OCI-LY7 (cell line): ENCODE measurements around the gene SERPINA3. TPM values are rescaled to one million over a fixed set of nuclear protein-coding genes. Genes with fewer than 3 reads are reported as not detected.

Source experiments
- BruUV-seq: library from RNA; stranded (reverse); fragments of 400-500 nt; replicated peaks from 2 replicates; lab custom pipeline; 2021; lab: Mats Ljungman, UMichigan
- CTCF ChIA-PET: fragments of 300-600 bp; sonication (Branson Sonifier 250); formaldehyde crosslinking; loops from one replicate; lab custom pipeline; 2022; ENCODE audit warnings: antibody characterized with exemption; ENCODE audit not compliant: unreplicated experiment; lab: Charles Lee
- POLR2A ChIA-PET: fragments of 300-600 bp; sonication (Branson Sonifier 250); formaldehyde crosslinking; loops from one replicate; lab custom pipeline; 2022; ENCODE audit warnings: antibody characterized with exemption; lab: Charles Lee
- DNase-seq: peaks from one replicate; pipeline ENCODE4 v3.0.0-alpha.2; 2015; ENCODE audit warnings: low spot score
- H2AFZ ChIP-seq: fragments of 200-600 bp; sonication (generic), shearing (Covaris generic); 2 replicates; pipeline ENCODE4 v1.6.1; 2014; ENCODE audit warnings: mild to moderate bottlenecking, antibody characterized with exemption, low read length, moderate library complexity
- H3K27ac ChIP-seq: fragments of 200-600 bp; sonication (generic); 2 replicates; pipeline ENCODE4 v1.5.1; 2014; ENCODE audit warnings: mixed run types, low read depth, mild to moderate bottlenecking, moderate library complexity, low read length, inconsistent platforms; ENCODE audit not compliant: poor library complexity, severe bottlenecking
- H3K36me3 ChIP-seq: fragments of 200-600 bp; sonication (generic); 2 replicates; pipeline ENCODE4 v1.6.1; 2014; ENCODE audit warnings: mild to moderate bottlenecking, antibody characterized with exemption, low read length, moderate library complexity, mixed read lengths; ENCODE audit not compliant: insufficient read depth
- H3K4me1 ChIP-seq: fragments of 200-600 bp; sonication (generic); 2 replicates; pipeline ENCODE4 v1.5.1; 2014; ENCODE audit warnings: mild to moderate bottlenecking, low read length; ENCODE audit not compliant: insufficient read depth, poor library complexity, severe bottlenecking
- H3K4me2 ChIP-seq: fragments of 200-600 bp; sonication (generic); 2 replicates; pipeline ENCODE4 v1.6.1; 2014; ENCODE audit warnings: mild to moderate bottlenecking, low read length
- H3K4me3 ChIP-seq: fragments of 200-600 bp; sonication (generic); 2 replicates; pipeline ENCODE4 v1.5.1; 2014; ENCODE audit warnings: mild to moderate bottlenecking, low read depth, low read length; ENCODE audit not compliant: poor library complexity, severe bottlenecking
- H3K79me2 ChIP-seq: fragments of 200-600 bp; sonication (generic); 2 replicates; pipeline ENCODE4 v1.6.1; 2016; ENCODE audit warnings: low read depth, mild to moderate bottlenecking, low read length, moderate library complexity, mixed read lengths; ENCODE audit not compliant: insufficient read depth
- H3K9me2 ChIP-seq: fragments of 200-600 bp; sonication (generic); 2 replicates; pipeline ENCODE4 v1.6.1; 2016; ENCODE audit warnings: mild to moderate bottlenecking, low read length, mixed read lengths; ENCODE audit not compliant: insufficient read depth
- H3K9me3 ChIP-seq: fragments of 200-600 bp; sonication (generic); 2 replicates; pipeline ENCODE4 v1.6.1; 2014; ENCODE audit warnings: mild to moderate bottlenecking, mixed run types, low read length, mixed read lengths
- H4K20me1 ChIP-seq: fragments of 200-600 bp; sonication (generic); 2 replicates; pipeline ENCODE4 v1.6.1; 2014; ENCODE audit warnings: mild to moderate bottlenecking, antibody characterized with exemption, low read length, moderate library complexity, mixed read lengths; ENCODE audit not compliant: insufficient read depth
- CTCF ChIP-seq: fragments of 200-600 bp; sonication (generic); conservative IDR thresholded peaks from 2 replicates; pipeline ENCODE4 v1.5.1; 2014; ENCODE audit warnings: mild to moderate bottlenecking, antibody characterized with exemption, low read length, moderate library complexity, mixed read lengths
- EZH2phosphoT487 ChIP-seq: fragments of 200-600 bp; sonication (generic); IDR thresholded peaks from 2 replicates; pipeline ENCODE4 v1.6.1; 2018; ENCODE audit warnings: low read depth, borderline replicate concordance, mild to moderate bottlenecking, mixed run types, antibody characterized with exemption, low read length, moderate library complexity, mixed read lengths
- intact Hi-C: fragments of 100-400 bp; cut with micrococcal nuclease; formaldehyde crosslinking; loops from one replicate; pipeline ENCODE4 v1.10.0; 2022; ENCODE audit not compliant: unreplicated experiment
- total RNA-seq, 2 experiments: library from RNA; depleted of rRNA in 1 of 2; stranded (reverse); fragments of >200 nt in 1 of 2; shearing (Covaris generic) in 1 of 2; gene quantifications; 2 replicates each; pipeline ENCODE4 v1.2.3, GENCODE V29; 2014 to 2022

SERPINA3 gene
- total RNA-seq, 2 experiments from 2014 or later = not detected

GRCh38 chr14:94615823-94616570 is 3.8 kb downstream of the SERPINA3 start:
- intact Hi-C loops = no loop called here
- no peaks in the 10 kb centered on the region for H3K4me1 ChIP-seq
- no peak overlapping the region for H3K4me3 ChIP-seq
- H3K9me3 ChIP-seq = peaks cover 14% of the 10 kb centered on the region; the same call in 1 of the 2 replicates
- DNase-seq = no peak
- H2AFZ ChIP-seq = no peak overlapping the region
- no peaks in the 10 kb centered on the region for H3K9me2 ChIP-seq
- TF ChIP-seq CTCF (no peak), EZH2phosphoT487 (no peak)
- no peak overlapping the region for H3K27ac ChIP-seq
- BruUV-seq = no TSS peak
- H3K36me3 ChIP-seq = no peaks in the 10 kb centered on the region
- no peaks in the 10 kb centered on the region for H3K79me2 ChIP-seq
- H4K20me1 ChIP-seq = no peaks in the 10 kb centered on the region
- ChIA-PET POLR2A (interaction anchor here (0.5 to 0.6 kb wide), 2 partner anchors 86 to 1385 kb away, joined by 3 to 4 read pairs; no protein-coding TSS in a partner anchor), CTCF (no interaction called here)
- no peak overlapping the region for H3K4me2 ChIP-seq

DNA sequence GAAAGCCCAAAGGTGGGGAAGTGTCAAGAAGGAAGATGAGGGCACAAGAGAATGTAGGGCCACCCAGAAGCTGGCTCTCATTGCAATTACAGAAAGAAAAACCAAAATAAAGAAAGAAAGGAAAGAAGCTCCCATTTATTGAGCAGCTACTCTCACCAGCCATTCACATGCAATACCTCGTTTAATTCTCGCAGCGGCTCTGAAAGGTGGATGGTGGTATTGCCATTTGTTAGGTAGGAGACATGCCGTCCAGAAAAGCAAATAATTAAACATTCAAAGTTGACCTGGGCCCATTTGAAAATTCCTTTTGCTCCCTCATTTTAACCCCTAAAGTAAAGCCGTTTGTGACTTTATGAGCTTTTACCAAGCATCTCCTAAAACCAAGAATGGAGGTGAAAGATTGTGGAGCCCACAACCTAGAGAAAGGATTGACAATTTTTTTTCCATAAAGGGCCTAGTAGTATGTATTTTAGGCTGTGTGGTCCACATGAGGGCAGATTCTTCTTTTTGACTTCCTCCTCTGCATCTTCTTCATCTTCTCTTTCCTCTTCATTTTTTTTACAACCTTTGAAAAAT is 5.3 kb downstream of the SERPINA3 start:
- Histone ChIP-seq H3K9me2 (no peaks in the 10 kb centered on the region), H3K79me2 (no peaks in the 10 kb centered on the region), H3K36me3 (no peaks in the 10 kb centered on the region), H2AFZ (no peak overlapping the region), H3K4me2 (no peak overlapping the region), H3K4me1 (no peaks in the 10 kb centered on the region), H4K20me1 (no peaks in the 10 kb centered on the region), H3K4me3 (no peak overlapping the region), H3K9me3 (peaks cover 14% of the 10 kb centered on the region; the same call in 1 of the 2 replicates), H3K27ac (no peak overlapping the region)
- no peak for DNase-seq
- CTCF ChIA-PET = no interaction called here
- TF ChIP-seq EZH2phosphoT487 (no peak), CTCF (no peak)
- intact Hi-C loops = no loop called here
- POLR2A ChIA-PET = interaction anchor here (0.6 kb wide), 1 partner anchor 76 kb away, joined by 8 read pairs; no protein-coding TSS in a partner anchor
- BruUV-seq = no TSS peak
